Measurements from ENCODE around the gene PFN3. TPM values are rescaled to one million over a fixed set of nuclear protein-coding genes. Genes with fewer than 3 reads are reported as not detected.

Gene PFN3
- total and polyA plus RNA-seq, 7 donors, result not detected

GRCh38 chr5:177414481-177414880 lies 14.0 kb upstream of the PFN3 start:
- 80 to 86% (median 83%) methylated on average over 3 of the region's 3 CpGs for WGBS, 3 donors
- ATAC-seq, result no peak
- intact Hi-C loops (cut with DNase I), result no loop called here

GRCh38 chr5:177412603-177413233 lies 12.3 kb upstream of the PFN3 start:
- no peak overlapping the region for H3K27ac ChIP-seq
- WGBS, 3 donors, result 79 to 86% (median 82%) methylated on average over 8 of the region's 8 CpGs
- TF ChIP-seq CTCF (IDR thresholded peaks at IDR 0.05), result no peak
- ATAC-seq (no peak), DNase-seq (no peak)
- H3K4me3 ChIP-seq, result no peak overlapping the region
- no peaks in the 10 kb centered on the region for H3K4me1 ChIP-seq
- no peaks in the 10 kb centered on the region for H3K27me3 ChIP-seq (ENCODE audit: insufficient read depth in 3 of 3, low read length in 2 of 3)
- H3K9me3 ChIP-seq, result no peaks in the 10 kb centered on the region
- intact Hi-C loops (cut with DNase I), result no loop called here
- H3K36me3 ChIP-seq (ENCODE audit: insufficient read depth in 1 of 2, low read depth in 1 of 2), result no peaks in the 10 kb centered on the region

More at GRCh38 chr5:177414481-177414880, 14.0 kb upstream of the PFN3 start:
- H3K4me1 ChIP-seq, result no peaks in the 10 kb centered on the region
- H3K9me3 ChIP-seq, result no peaks in the 10 kb centered on the region
- no peak for DNase-seq
- H3K27ac ChIP-seq, result no peak overlapping the region
- no peaks in the 10 kb centered on the region for H3K27me3 ChIP-seq (ENCODE audit: insufficient read depth in 3 of 3, low read length in 2 of 3)
- no peak overlapping the region for H3K4me3 ChIP-seq
- no peak for TF ChIP-seq CTCF (IDR thresholded peaks at IDR 0.05)
- H3K36me3 ChIP-seq (ENCODE audit: insufficient read depth in 1 of 2, low read depth in 1 of 2), result no peaks in the 10 kb centered on the region

GRCh38 chr5:177410575-177410974 lies 10.1 kb upstream of the PFN3 start:
- Histone ChIP-seq H3K27ac (no peak overlapping the region), H3K4me1 (no peaks in the 10 kb centered on the region), H3K36me3 (ENCODE audit: insufficient read depth in 1 of 2, low read depth in 1 of 2) (no peaks in the 10 kb centered on the region), H3K4me3 (no peak overlapping the region), H3K9me3 (no peaks in the 10 kb centered on the region), H3K27me3 (ENCODE audit: insufficient read depth in 3 of 3, low read length in 2 of 3) (peaks cover 0 to 1% (median 0%) of the 10 kb centered on the region in 3 donors)
- no peak for TF ChIP-seq CTCF (IDR thresholded peaks at IDR 0.05)
- intact Hi-C loops (cut with DNase I), result no loop called here
- no peak for DNase-seq
- no peak for ATAC-seq
- WGBS, 3 donors, result 76 to 84% (median 81%) methylated on average over 3 of the region's 3 CpGs

- ATAC-seq (no peak), DNase-seq (no peak)
- Histone ChIP-seq H3K4me1 (peaks cover 4% of the 10 kb centered on the region), H3K9me3 (no peaks in the 10 kb centered on the region), H3K4me3 (no peak within 1 kb of the TSS), H3K27me3 (ENCODE audit: insufficient read depth in 3 of 3, low read length in 2 of 3) (peaks cover 0 to 8% (median 1%) of the 10 kb centered on the region in 3 donors), H3K36me3 (ENCODE audit: insufficient read depth in 1 of 2, low read depth in 1 of 2) (no peaks in the 10 kb centered on the region), H3K27ac (no peak within 1 kb of the TSS)
- intact Hi-C loops (cut with DNase I), result loop anchor here in 1 of 2 donors (5.0 kb wide), 1 partner anchor 93 kb away; no protein-coding TSS in a partner anchor
- no peak for TF ChIP-seq CTCF (IDR thresholded peaks at IDR 0.05)
- 87 to 88% (median 88%) methylated on average over 9 of the region's 9 CpGs for WGBS, 3 donors
These were observed 8.8 kb upstream of the PFN3 start, which contains the start of gene F12 for GRCh38 chr5:177409043-177409801. TSS of gene F12 (minus strand) at chr5:177409564. CDS start at chr5:177409527, 37 bp downstream.
